ENCODE measurements around the gene CDK15. TPM values are rescaled to one million over a fixed set of nuclear protein-coding genes. Genes with fewer than 3 reads are reported as not detected.

The CDK15 gene
- total and polyA plus RNA-seq, 9 of the 15 experiments (the other 6 are each of a cell fraction or from before 2014, with no cell fraction given), result not detected

GRCh38 chr2:201768918-201769317, 37.4 kb upstream of the CDK15 start:
- intact Hi-C loops (cut with micrococcal nuclease), result no loop called here

GRCh38 chr2:201769666-201770373, 36.5 kb upstream of the CDK15 start:
- Histone ChIP-seq H3K4me2 (ENCODE audit: insufficient read depth, low read length) (no peak overlapping the region), H3K27ac (ENCODE audit: extremely low read depth, low read depth, low read length) (no peak overlapping the region), H2AFZ (ENCODE audit: low read depth, low read length) (no peak overlapping the region), H3K79me2 (ENCODE audit: control insufficient read depth, insufficient read depth, low read length) (no peaks in the 10 kb centered on the region; the same call in 2 of the 3 replicates), H4K20me1 (replicated peaks; ENCODE audit: control insufficient read depth, insufficient read depth, low read length) (no peaks in the 10 kb centered on the region), H3K27me3 (ENCODE audit: control insufficient read depth in 2 of 2, insufficient read depth in 2 of 2, low read length in 2 of 2) (no peaks in the 10 kb centered on the region), H3K9me1 (ENCODE audit: control insufficient read depth, insufficient read depth, low read length) (no peaks in the 10 kb centered on the region), H3K4me1 (replicated peaks in 1 of 2; ENCODE audit: control insufficient read depth in 2 of 2, insufficient read depth in 2 of 2, low read length in 2 of 2) (no peaks in the 10 kb centered on the region), H3K4me3 (no peak overlapping the region), H3K9ac (ENCODE audit: insufficient read depth in 1 of 2, low read depth in 2 of 2, low read length in 2 of 2) (no peak overlapping the region), H3K36me3 (ENCODE audit: control insufficient read depth, insufficient read depth, low read length) (peaks cover 8% of the 10 kb centered on the region; the same call in 2 of the 3 replicates), H3K9me3 (replicated peaks; ENCODE audit: control insufficient read depth, insufficient read depth, low read depth, low read length) (no peaks in the 10 kb centered on the region)
- no TSS peak for BruUV-seq (replicated peaks)
- intact Hi-C loops (cut with micrococcal nuclease) (no loop called here), in situ Hi-C loops (cut with MboI) (no loop called here)
- no peak for TF ChIP-seq SNAPC5 (CRISPR knock-in tag; IDR thresholded peaks at IDR 0.05)
- no peak for TF ChIP-seq NCOR1 (IDR thresholded peaks at IDR 0.05)
- TF ChIP-seq POLR3A (IDR thresholded peaks at IDR 0.05; ENCODE audit: borderline replicate concordance, extremely low read depth, insufficient read depth, insufficient read length), result no peak
- TF ChIP-seq KLF10 (CRISPR knock-in tag; IDR thresholded peaks at IDR 0.05), result no peak
- TF ChIP-seq HMGXB4 (CRISPR knock-in tag; IDR thresholded peaks at IDR 0.05), result no peak
- no peak for TF ChIP-seq MYC (IDR thresholded peaks at IDR 0.05; ENCODE audit: low read depth, low read length)
- no peak for TF ChIP-seq MYC (CRISPR knock-in tag; IDR thresholded peaks at IDR 0.05; ENCODE audit: borderline replicate concordance, low read depth)
- no peak for TF ChIP-seq BRCA1 (IDR thresholded peaks at IDR 0.05)
- TF ChIP-seq BRCA1 (CRISPR knock-in tag; IDR thresholded peaks at IDR 0.05), result no peak
- no peak for TF ChIP-seq KLF16 (IDR thresholded peaks at IDR 0.05)
- no peak for TF ChIP-seq E2F5 (CRISPR knock-in tag; IDR thresholded peaks at IDR 0.05)
- FAIRE-seq, result no peak
- ChIA-PET POLR2A (no interaction called here), CTCF (ENCODE audit: low intra/inter-chr PET ratio) (no interaction called here)
- 68% methylated on average over 4 of the region's 4 CpGs for WGBS (ENCODE audit: insufficient coverage, low coverage, missing lambda C conversion rate)
- DNase-seq (ENCODE audit: extremely low read depth in 1 of 4, low spot score in 3 of 4), result no peak
- ATAC-seq, result no peak

More at GRCh38 chr2:201768918-201769317, 37.4 kb upstream of the CDK15 start:
- H3K79me2 ChIP-seq (ENCODE audit: control insufficient read depth, insufficient read depth, low read length), result no peaks in the 10 kb centered on the region
- H4K20me1 ChIP-seq (replicated peaks; ENCODE audit: control insufficient read depth, insufficient read depth, low read length), result no peaks in the 10 kb centered on the region
- ChIA-PET CTCF (ENCODE audit: low intra/inter-chr PET ratio) (no interaction called here), POLR2A (interaction anchor here (0.6 kb wide), 1 partner anchor 12 kb away, joined by 3 read pairs; the partner anchor contains the start of gene ALS2)
- H3K27me3 ChIP-seq (ENCODE audit: control insufficient read depth in 2 of 2, insufficient read depth in 2 of 2, low read length in 2 of 2), result no peaks in the 10 kb centered on the region
- H3K36me3 ChIP-seq (ENCODE audit: control insufficient read depth, insufficient read depth, low read length), result peaks cover 8% of the 10 kb centered on the region; the same call in 2 of the 3 replicates
- H3K9ac ChIP-seq (ENCODE audit: insufficient read depth in 1 of 2, low read depth in 2 of 2, low read length in 2 of 2), result no peak overlapping the region
- no peaks in the 10 kb centered on the region for H3K4me1 ChIP-seq (replicated peaks in 1 of 2; ENCODE audit: control insufficient read depth in 2 of 2, insufficient read depth in 2 of 2, low read length in 2 of 2)
- no peak for ATAC-seq
- in situ Hi-C loops (cut with MboI), result no loop called here
- no peaks in the 10 kb centered on the region for H3K9me1 ChIP-seq (ENCODE audit: control insufficient read depth, insufficient read depth, low read length)
- no peak overlapping the region for H2AFZ ChIP-seq (ENCODE audit: low read depth, low read length)
- no TSS peak for BruUV-seq (replicated peaks)
- 92% methylated on average over 1 of the region's 1 CpG for WGBS (ENCODE audit: insufficient coverage, low coverage, missing lambda C conversion rate)
- H3K4me3 ChIP-seq, result no peak overlapping the region
- no peak overlapping the region for H3K4me2 ChIP-seq (ENCODE audit: insufficient read depth, low read length)
- FAIRE-seq, result no peak
- no peak overlapping the region for H3K27ac ChIP-seq (ENCODE audit: extremely low read depth, low read depth, low read length)
- TF ChIP-seq ZNF589 (CRISPR knock-in tag; IDR thresholded peaks at IDR 0.05; ENCODE audit: low read depth), result no peak
- no peak for DNase-seq (ENCODE audit: extremely low read depth in 1 of 4, low spot score in 3 of 4)
- H3K9me3 ChIP-seq (replicated peaks; ENCODE audit: control insufficient read depth, insufficient read depth, low read depth, low read length), result no peaks in the 10 kb centered on the region

Measured in K562 (cell line).